BJ (cell line): ENCODE data around the gene SH3GL2. TPM values are rescaled to one million over a fixed set of nuclear protein-coding genes. Genes with fewer than 3 reads are reported as not detected.

Source experiments
- CTCF ChIA-PET: fragments of 350-600 bp; formaldehyde crosslinking; extraction: SDS; loops from one replicate; lab custom pipeline; 2021; ENCODE audit warnings: antibody characterized with exemption, inconsistent platforms; lab: Yijun Ruan, JAX
- POLR2A ChIA-PET: fragments of 300-600 bp; sonication (Branson Sonifier 250); formaldehyde crosslinking; extraction: SDS; loops from one replicate; lab custom pipeline; 2021; ENCODE audit warnings: antibody characterized with exemption; lab: Charles Lee
- DNase-seq: peaks from one replicate; pipeline ENCODE4 v3.0.0-alpha.2; 2011; ENCODE audit warnings: low read depth
- H3K27me3 ChIP-seq: 2 replicates; pipeline ENCODE4 v1.6.0; 2011; ENCODE audit warnings: low read length; ENCODE audit not compliant: control insufficient read depth, insufficient read depth
- H3K36me3 ChIP-seq: 2 replicates; pipeline ENCODE4 v1.5.1; 2011; ENCODE audit warnings: low read length; ENCODE audit not compliant: control insufficient read depth, insufficient read depth
- H3K4me3 ChIP-seq: 2 replicates; pipeline ENCODE4 v1.5.1; 2011; ENCODE audit warnings: low read depth, mild to moderate bottlenecking, control low read depth, low read length
- CTCF ChIP-seq: IDR thresholded peaks from 2 replicates; pipeline ENCODE4 v1.5.1; 2011; ENCODE audit warnings: low read depth, mild to moderate bottlenecking, control low read depth, inconsistent platforms, low read length, moderate library complexity; ENCODE audit not compliant: insufficient read depth
- polyA plus RNA-seq: library from polyadenylated mRNA; depleted of rRNA; stranded (reverse); fragments of >200 nt; gene quantifications from 2 replicates; pipeline ENCODE4 v1.2.3, GENCODE V29; 2011

Gene SH3GL2
- polyA plus RNA-seq, 1 experiment, result 1.7 TPM

GRCh38 chr9:17730899-17731298, 152.0 kb downstream of the SH3GL2 start:
- Histone ChIP-seq H3K27me3 (no peaks in the 10 kb centered on the region), H3K4me3 (no peak overlapping the region), H3K36me3 (no peaks in the 10 kb centered on the region)
- DNase-seq, result no peak
- ChIA-PET POLR2A (no interaction called here), CTCF (no interaction called here)
- TF ChIP-seq CTCF, result no peak

- POLR2A ChIA-PET, result no interaction called here
- Histone ChIP-seq H3K36me3 (no peaks in the 10 kb centered on the region), H3K4me3 (no peak overlapping the region), H3K27me3 (no peaks in the 10 kb centered on the region)
- DNase-seq, result no peak
- CTCF ChIA-PET, result no interaction called here
- no peak for TF ChIP-seq CTCF
These were observed 152.4 kb downstream of the SH3GL2 start for GRCh38 chr9:17731308-17731707.

GRCh38 chr9:17734674-17735073, 155.8 kb downstream of the SH3GL2 start:
- CTCF ChIA-PET, result no interaction called here
- Histone ChIP-seq H3K4me3 (no peak overlapping the region), H3K36me3 (no peaks in the 10 kb centered on the region), H3K27me3 (no peaks in the 10 kb centered on the region)
- TF ChIP-seq CTCF, result no peak
- POLR2A ChIA-PET, result no interaction called here
- DNase-seq, result peak; percentile 9

GRCh38 chr9:17735859-17736258, 157.0 kb downstream of the SH3GL2 start:
- ChIA-PET CTCF (no interaction called here), POLR2A (no interaction called here)
- H3K4me3 ChIP-seq, result no peak overlapping the region
- no peaks in the 10 kb centered on the region for H3K27me3 ChIP-seq
- no peak for DNase-seq
- no peaks in the 10 kb centered on the region for H3K36me3 ChIP-seq
- TF ChIP-seq CTCF, result no peak

- CTCF ChIA-PET, result no interaction called here
- no peaks in the 10 kb centered on the region for H3K36me3 ChIP-seq
- no peak for TF ChIP-seq CTCF
- no peak for DNase-seq
- POLR2A ChIA-PET, result no interaction called here
- H3K27me3 ChIP-seq, result no peaks in the 10 kb centered on the region
- H3K4me3 ChIP-seq, result no peak overlapping the region
These were observed 160.2 kb downstream of the SH3GL2 start for GRCh38 chr9:17739022-17739421.
